Activated CD4-positive, alpha-beta memory T cell treated with anti-CD3 and anti-CD28 coated beads for 36 hours (primary cell): Measurements from ENCODE around the gene RTN3. TPM values are rescaled to one million over a fixed set of nuclear protein-coding genes. Genes with fewer than 3 reads are reported as not detected.

Experiments used
- CTCF ChIA-PET: fragments of 350-600 bp; sonication (Branson Sonifier 250); formaldehyde crosslinking; loops from one replicate; lab custom pipeline; 2021; ENCODE audit warnings: antibody characterized with exemption, inconsistent platforms; lab: Charles Lee
- POLR2A ChIA-PET: fragments of 350-600 bp; sonication (Branson Sonifier 250); formaldehyde crosslinking; loops from one replicate; lab custom pipeline; 2021; ENCODE audit warnings: antibody characterized with exemption; lab: Charles Lee
- DNase-seq: peaks from one replicate; pipeline ENCODE4 v3.0.0-alpha.2; 2020
- H3K27ac Mint-ChIP-seq: one replicate; pipeline ENCODE4 v1.8.0; 2021; ENCODE audit warnings: mixed read lengths
- H3K27me3 Mint-ChIP-seq: one replicate; pipeline ENCODE4 v1.8.0; 2021; ENCODE audit warnings: mixed read lengths
- H3K36me3 Mint-ChIP-seq: one replicate; pipeline ENCODE4 v1.8.0; 2021; ENCODE audit warnings: mixed read lengths
- H3K4me1 Mint-ChIP-seq: one replicate; pipeline ENCODE4 v1.8.0; 2021; ENCODE audit warnings: low read depth, mixed read lengths
- H3K4me3 Mint-ChIP-seq: one replicate; pipeline ENCODE4 v1.8.0; 2021; ENCODE audit warnings: mild to moderate bottlenecking, mixed read lengths
- H3K9me3 Mint-ChIP-seq: one replicate; pipeline ENCODE4 v1.8.0; 2021; ENCODE audit warnings: mixed read lengths
- intact Hi-C: fragments of 100-400 bp; cut with micrococcal nuclease; formaldehyde crosslinking; loops from one replicate; pipeline ENCODE4 v1.15.1; 2023
- total RNA-seq, 2 experiments: library from RNA; stranded (reverse); gene quantifications; one replicate each; pipeline ENCODE4 v1.2.3, GENCODE V29; 2021

RTN3 gene
- total RNA-seq, 2 experiments from 2014 or later: 54.4 to 58.4 TPM

DNA sequence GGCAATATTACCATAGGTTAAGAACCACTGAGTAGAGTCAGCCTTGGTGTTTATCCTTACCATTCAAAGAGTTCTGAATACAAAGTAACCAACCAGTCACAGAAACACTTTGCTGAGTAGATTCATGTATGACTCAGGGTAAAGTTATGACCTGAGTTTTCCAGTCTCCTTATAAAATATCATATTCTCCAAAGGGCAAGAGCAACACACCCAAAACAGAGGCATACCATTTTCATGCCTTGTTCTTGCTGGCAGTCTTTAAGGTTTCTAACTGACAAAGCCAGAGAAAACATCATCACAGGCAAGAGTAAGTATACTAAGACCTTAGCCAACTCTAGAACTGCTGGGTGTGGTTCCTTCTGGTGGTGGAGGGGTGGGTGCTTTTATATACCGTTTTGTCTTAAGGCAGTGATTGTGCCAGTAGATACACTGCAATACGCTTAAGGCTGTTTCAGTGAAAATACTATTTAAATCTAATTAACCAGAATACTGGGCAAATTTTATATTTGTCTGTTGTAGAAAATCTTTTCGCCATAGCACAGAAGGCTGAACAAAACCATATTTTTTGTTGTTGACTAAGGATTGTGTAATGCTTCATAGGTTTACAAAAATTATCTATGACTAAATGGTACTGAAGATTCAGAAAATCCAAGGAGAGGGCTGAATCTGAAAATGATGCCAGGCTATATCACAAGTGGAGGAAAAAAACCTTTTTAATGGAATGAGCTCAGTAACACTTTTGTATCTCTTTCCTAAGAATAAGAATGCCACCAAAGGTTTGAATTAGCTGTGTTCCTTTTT, 13.1 kb upstream of the RTN3 start:
- Mint-ChIP-seq H3K4me1 (peaks cover 56% of the 10 kb centered on the region), H3K27me3 (no peaks in the 10 kb centered on the region), H3K36me3 (peaks cover 2% of the 10 kb centered on the region), H3K4me3 (no peak overlapping the region), H3K9me3 (no peaks in the 10 kb centered on the region), H3K27ac (peak overlapping the region; percentile 19)
- POLR2A ChIA-PET: interaction anchor here (4.0 kb wide), 1 partner anchor 14 kb away, joined by 32 read pairs; the partner anchor contains the start of gene RTN3
- CTCF ChIA-PET: interaction anchor here (1.4 to 3.7 kb wide), 3 partner anchors 14 to 71 kb away, joined by 3 to 19 read pairs (median 7); partner anchors contain the start of gene RTN3
- intact Hi-C loops: loop anchor here (1.0 kb wide), 1 partner anchor 101 kb away; no protein-coding TSS in a partner anchor
- DNase-seq: no peak

DNA sequence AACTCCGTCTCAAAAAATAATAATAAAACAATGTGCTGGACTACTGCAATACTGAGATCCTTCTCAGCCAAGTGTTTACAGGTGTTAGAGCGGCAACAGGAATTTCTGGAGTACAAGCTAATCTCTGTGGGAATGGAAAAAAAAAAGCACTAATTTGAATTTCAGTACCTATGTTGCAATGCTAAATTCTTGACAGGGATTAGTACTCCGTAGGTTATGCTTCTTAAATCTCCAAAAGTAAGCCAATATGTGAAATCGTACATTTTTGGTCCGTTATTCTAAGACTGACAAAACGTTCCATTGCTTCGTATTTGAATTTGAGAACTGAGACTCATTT, 11.2 kb upstream of the RTN3 start:
- ChIA-PET POLR2A (interaction anchor here (4.0 kb wide), 1 partner anchor 12 kb away, joined by 32 read pairs; the partner anchor contains the start of gene RTN3), CTCF (interaction anchor here (0.7 to 3.7 kb wide), 4 partner anchors 11 to 98 kb away, joined by 3 to 19 read pairs (median 4); partner anchors contain the start of gene RTN3)
- Mint-ChIP-seq H3K9me3 (no peaks in the 10 kb centered on the region), H3K4me1 (peaks cover 51% of the 10 kb centered on the region), H3K4me3 (peak overlapping the region; percentile 85), H3K36me3 (peaks cover 2% of the 10 kb centered on the region), H3K27me3 (no peaks in the 10 kb centered on the region), H3K27ac (peak overlapping the region; percentile 90)
- intact Hi-C loops: loop anchor here (5.0 kb wide), 1 partner anchor 142 kb away; the partner anchor contains the start of gene SPINDOC
- DNase-seq: no peak

DNA sequence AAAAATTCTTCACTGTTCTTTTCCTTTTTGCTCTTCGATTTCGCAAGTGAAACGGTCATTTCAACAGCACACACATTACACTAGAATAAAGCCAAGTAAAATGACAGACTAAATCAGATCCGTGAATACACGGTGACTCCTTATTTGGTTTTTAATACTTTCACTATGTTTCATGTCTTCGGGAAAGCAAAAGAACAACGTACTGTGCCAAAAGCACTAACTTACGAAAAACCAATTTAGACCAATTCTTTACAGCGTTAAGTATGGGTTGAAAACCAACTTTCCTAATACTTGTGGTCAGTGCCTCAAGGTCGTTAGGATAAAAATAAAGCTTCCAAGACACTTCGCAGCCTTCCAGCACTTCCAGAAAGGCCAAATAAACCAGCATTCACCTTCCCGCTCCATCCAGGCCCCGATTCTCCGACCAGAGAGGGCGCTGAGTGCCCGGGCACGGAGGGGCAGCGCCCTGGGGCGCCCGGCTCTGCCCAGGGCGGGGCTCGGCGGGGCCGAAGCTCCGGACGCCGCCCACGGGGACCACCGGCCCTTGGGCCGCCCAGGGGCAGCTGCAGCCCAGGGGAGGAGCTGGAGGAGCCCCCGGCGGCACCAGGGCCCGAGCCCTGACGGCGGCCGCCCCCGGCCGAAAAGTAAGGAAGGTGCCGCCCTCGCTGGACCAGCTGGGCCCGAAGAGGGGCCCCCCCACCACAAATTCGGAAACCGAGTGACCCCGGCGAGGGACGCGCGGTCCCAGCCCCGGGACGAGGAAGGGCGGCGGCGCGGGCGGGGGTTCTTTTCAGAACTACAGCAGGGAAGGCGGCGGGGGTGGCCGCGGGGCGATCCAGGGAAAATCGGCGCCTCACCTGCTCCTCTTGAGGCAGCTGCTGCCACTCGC, 10.6 kb upstream of the RTN3 start:
- Mint-ChIP-seq H3K27me3 (no peaks in the 10 kb centered on the region), H3K9me3 (no peaks in the 10 kb centered on the region), H3K27ac (peak overlapping the region; percentile 90), H3K4me3 (peak overlapping the region; percentile 85), H3K4me1 (peaks cover 48% of the 10 kb centered on the region), H3K36me3 (peaks cover 2% of the 10 kb centered on the region)
- peak; percentile 56 for DNase-seq
- ChIA-PET CTCF (interaction anchor here (0.7 to 3.7 kb wide), 7 partner anchors 11 to 97 kb away, joined by 3 to 19 read pairs (median 4); partner anchors contain the start of gene RTN3), POLR2A (interaction anchor here (0.6 to 4.0 kb wide), 4 partner anchors 9 to 163 kb away, joined by 3 to 32 read pairs (median 4); partner anchors contain the start of gene RTN3)
- intact Hi-C loops: loop anchor here (1.0 to 5.0 kb wide), 2 partner anchors 11 to 142 kb away; partner anchors contain the start of genes RTN3 and SPINDOC

DNA sequence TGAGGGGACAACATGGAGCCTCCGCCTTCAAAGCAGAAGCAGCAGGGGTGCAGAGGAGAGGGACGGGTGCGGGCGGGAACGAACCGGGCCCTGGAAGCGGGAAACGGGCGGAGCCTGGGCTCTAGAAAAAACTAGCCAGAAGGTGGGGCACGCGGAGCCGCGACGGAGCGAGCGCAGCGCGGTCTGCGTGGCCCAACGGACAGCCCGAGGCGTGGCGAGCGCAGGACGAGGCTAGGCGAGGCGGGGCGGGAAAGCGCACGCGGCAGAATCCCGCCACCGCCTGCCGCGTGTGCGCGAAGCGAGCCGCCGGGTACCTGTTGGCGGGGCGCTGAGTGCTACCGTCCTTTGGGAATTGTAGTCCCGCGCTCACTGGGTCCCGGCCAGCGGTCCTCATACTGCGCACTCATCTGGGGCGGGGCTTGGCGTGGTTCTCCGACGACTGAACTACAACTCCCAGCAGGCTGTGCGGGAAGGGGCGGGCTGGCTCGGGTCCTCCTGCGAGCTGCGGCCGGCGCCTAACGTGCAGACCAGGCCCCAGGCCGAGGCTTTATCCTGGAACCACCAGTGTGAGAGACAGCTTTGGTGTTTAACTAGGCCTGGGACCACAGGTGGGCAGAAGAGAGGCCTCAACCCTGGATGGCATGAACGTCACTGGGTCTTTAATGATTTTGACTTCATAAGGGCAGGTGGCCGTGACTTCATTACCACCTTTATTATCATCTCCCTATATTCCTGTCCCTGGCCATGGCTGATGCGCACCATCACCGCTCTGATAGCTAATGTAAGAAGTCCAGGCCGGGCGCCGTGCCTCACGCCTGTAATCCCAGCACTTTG, 9.8 kb upstream of the RTN3 start, which contains the start of gene ATL3:
Gene ATL3, minus strand, starts transcription at position 55 of the 834 bp plus-strand sequence. Its CDS starts 41 bp downstream, at position 14.
- intact Hi-C loops: loop anchor here (1.0 to 5.0 kb wide), 2 partner anchors 10 to 141 kb away; partner anchors contain the start of genes RTN3 and SPINDOC
- no peaks in the 10 kb centered on the region for H3K9me3 Mint-ChIP-seq
- peak within 1 kb of the TSS; percentile 90 for H3K27ac Mint-ChIP-seq
- no peaks in the 10 kb centered on the region for H3K27me3 Mint-ChIP-seq
- peaks cover 44% of the 10 kb centered on the region for H3K4me1 Mint-ChIP-seq
- peak within 1 kb of the TSS; percentile 85 for H3K4me3 Mint-ChIP-seq
- CTCF ChIA-PET: interaction anchor here (1.0 to 3.7 kb wide), 6 partner anchors 10 to 96 kb away, joined by 3 to 19 read pairs (median 4); partner anchors contain the start of gene RTN3
- H3K36me3 Mint-ChIP-seq: peaks cover 2% of the 10 kb centered on the region
- peak; percentile 97 for DNase-seq
- POLR2A ChIA-PET: interaction anchor here (1.3 to 4.0 kb wide), 2 partner anchors 8 to 10 kb away, joined by 6 to 32 read pairs; partner anchors contain the start of gene RTN3

DNA sequence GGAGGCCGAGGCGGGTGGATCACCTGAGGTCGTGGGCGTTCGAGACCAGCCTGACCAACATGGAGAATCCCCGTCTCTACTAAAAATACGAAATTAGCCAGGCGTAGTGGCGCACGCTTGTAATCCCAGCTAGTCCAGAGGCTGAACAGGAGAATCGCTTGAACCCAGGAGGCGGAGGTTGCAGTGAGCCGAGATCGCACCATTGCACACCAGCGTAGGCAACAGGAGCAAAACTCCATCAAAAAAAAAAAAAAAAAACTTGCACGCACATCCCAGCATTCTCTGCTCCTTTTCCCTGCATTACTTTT, 9.2 kb upstream of the RTN3 start:
- Mint-ChIP-seq H3K27ac (no peak overlapping the region), H3K9me3 (no peaks in the 10 kb centered on the region), H3K36me3 (peaks cover 2% of the 10 kb centered on the region), H3K4me3 (no peak overlapping the region), H3K4me1 (peaks cover 42% of the 10 kb centered on the region), H3K27me3 (no peaks in the 10 kb centered on the region)
- DNase-seq: no peak
- POLR2A ChIA-PET: interaction anchor here (4.0 kb wide), 1 partner anchor 10 kb away, joined by 32 read pairs; the partner anchor contains the start of gene RTN3
- intact Hi-C loops: loop anchor here (5.0 kb wide), 1 partner anchor 140 kb away; the partner anchor contains the start of gene SPINDOC
- CTCF ChIA-PET: interaction anchor here (1.5 to 3.7 kb wide), 2 partner anchors 10 to 66 kb away, joined by 4 to 19 read pairs; partner anchors contain the start of gene RTN3

DNA sequence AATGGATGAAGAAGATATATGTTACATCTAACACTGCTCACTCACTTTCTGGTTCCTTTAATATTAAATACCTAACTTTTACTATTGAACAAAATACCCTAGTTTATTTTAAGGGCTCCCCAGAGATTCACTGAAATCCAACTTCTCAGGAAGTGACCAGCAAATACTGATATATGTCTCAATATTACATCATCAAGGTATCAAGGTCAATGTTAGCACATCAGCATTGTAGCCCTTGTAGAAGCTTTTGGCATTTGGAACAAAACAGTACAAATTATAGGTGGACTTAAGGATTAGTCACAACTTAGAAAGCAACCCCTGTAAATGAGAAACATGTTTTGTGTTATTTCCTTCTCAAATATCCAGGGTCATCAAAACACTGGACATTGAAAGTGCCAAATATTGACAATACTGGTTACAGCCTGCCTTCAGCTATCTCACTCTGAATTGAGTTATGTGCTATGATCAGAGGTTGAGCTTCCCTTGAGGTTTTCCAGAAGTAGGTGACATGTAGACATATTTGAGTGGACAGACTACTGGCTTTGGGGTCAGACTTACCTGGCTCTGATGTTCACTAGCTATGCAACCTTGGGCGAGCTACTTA, 8.3 kb upstream of the RTN3 start:
- no peak for DNase-seq
- Mint-ChIP-seq H3K27me3 (no peaks in the 10 kb centered on the region), H3K36me3 (peaks cover 2% of the 10 kb centered on the region), H3K9me3 (no peaks in the 10 kb centered on the region), H3K4me1 (peaks cover 35% of the 10 kb centered on the region), H3K27ac (no peak overlapping the region), H3K4me3 (no peak overlapping the region)
- intact Hi-C loops: loop anchor here (5.0 kb wide), 1 partner anchor 139 kb away; the partner anchor contains the start of gene SPINDOC
- ChIA-PET CTCF (interaction anchor here (0.9 to 1.0 kb wide), 4 partner anchors 8 to 65 kb away, joined by 3 to 4 read pairs (median 4); partner anchors contain the start of gene RTN3), POLR2A (interaction anchor here (1.6 kb wide), 1 partner anchor 9 kb away, joined by 12 read pairs; the partner anchor contains the start of gene RTN3)

GRCh38 chr11:63673579-63673978, 7.7 kb upstream of the RTN3 start:
- CTCF ChIA-PET: interaction anchor here (0.6 to 1.0 kb wide), 5 partner anchors 8 to 68 kb away, joined by 3 to 4 read pairs (median 3); partner anchors contain the start of gene RTN3
- peaks cover 2% of the 10 kb centered on the region for H3K36me3 Mint-ChIP-seq
- intact Hi-C loops: loop anchor here (5.0 kb wide), 1 partner anchor 139 kb away; the partner anchor contains the start of gene SPINDOC
- POLR2A ChIA-PET: interaction anchor here (1.6 kb wide), 1 partner anchor 8 kb away, joined by 12 read pairs; the partner anchor contains the start of gene RTN3
- no peaks in the 10 kb centered on the region for H3K27me3 Mint-ChIP-seq
- no peak overlapping the region for H3K27ac Mint-ChIP-seq
- H3K4me3 Mint-ChIP-seq: no peak overlapping the region
- H3K4me1 Mint-ChIP-seq: peaks cover 30% of the 10 kb centered on the region
- no peaks in the 10 kb centered on the region for H3K9me3 Mint-ChIP-seq
- no peak for DNase-seq

- intact Hi-C loops: loop anchor here (1.0 to 5.0 kb wide), 3 partner anchors 10 to 156 kb away; partner anchors contain the start of genes ATL3, MARK2 and PLAAT4
- Mint-ChIP-seq H3K27ac (peak overlapping the region; percentile 78), H3K9me3 (no peaks in the 10 kb centered on the region), H3K36me3 (no peaks in the 10 kb centered on the region), H3K27me3 (no peaks in the 10 kb centered on the region), H3K4me1 (peaks cover 23% of the 10 kb centered on the region), H3K4me3 (peak overlapping the region; percentile 87)
- ChIA-PET POLR2A (interaction anchor here (2.0 to 2.5 kb wide), 3 partner anchors 7 to 144 kb away, joined by 6 to 32 read pairs (median 12); partner anchors contain the start of genes ATL3 and PLAAT4), CTCF (interaction anchor here (1.2 to 2.7 kb wide), 4 partner anchors 8 to 57 kb away, joined by 4 to 19 read pairs (median 6); partner anchors contain the start of gene ATL3)
- DNase-seq: peak; percentile 58
These were observed 423 bp upstream of the RTN3 start for GRCh38 chr11:63680834-63681320.
